Activated T-helper 2 cell treated with anti-CD3 and anti-CD28 coated beads, Interferon-gamma antibody, Interleukin-2, Interleukin-4, amounts not matched to agents 10 μg/mL and 5 μg/mL and 100 μg/mL, durations not matched to agents 14 hours and 24 hours and 36 hours (primary cell): ENCODE measurements around the gene BHLHA9. TPM values are rescaled to one million over a fixed set of nuclear protein-coding genes. Genes with fewer than 3 reads are reported as not detected.
A peak's percentile ranks its signal among the peaks of the same experiment; 100 is the strongest.

Experiments used
- DNase-seq: peaks from one replicate; pipeline ENCODE4 v3.0.0; 2021; ENCODE audit warnings: low spot score
- H3K27ac Mint-ChIP-seq: one replicate; pipeline ENCODE4 v1.8.0; 2021; ENCODE audit warnings: mixed read lengths
- H3K27me3 Mint-ChIP-seq: one replicate; pipeline ENCODE4 v1.8.0; 2021; ENCODE audit warnings: low read depth, mixed read lengths
- H3K36me3 Mint-ChIP-seq: one replicate; pipeline ENCODE4 v1.8.0; 2021; ENCODE audit warnings: low read depth, mixed read lengths
- H3K4me1 Mint-ChIP-seq: one replicate; pipeline ENCODE4 v1.8.0; 2021; ENCODE audit warnings: low read depth, mixed read lengths
- H3K4me3 Mint-ChIP-seq: one replicate; pipeline ENCODE4 v1.8.0; 2021; ENCODE audit warnings: low read depth, mild to moderate bottlenecking, moderate library complexity, mixed read lengths
- H3K9me3 Mint-ChIP-seq: one replicate; pipeline ENCODE4 v1.8.0; 2021; ENCODE audit warnings: mixed read lengths
- intact Hi-C: fragments of 100-400 bp; cut with micrococcal nuclease; formaldehyde crosslinking; loops from one replicate; pipeline ENCODE4 v1.15.1; 2023
- total RNA-seq: library from RNA; stranded (reverse); gene quantifications from 2 replicates; pipeline ENCODE4 v1.2.3, GENCODE V29; 2022

The BHLHA9 gene
- total RNA-seq: not detected in 2 replicates

DNA sequence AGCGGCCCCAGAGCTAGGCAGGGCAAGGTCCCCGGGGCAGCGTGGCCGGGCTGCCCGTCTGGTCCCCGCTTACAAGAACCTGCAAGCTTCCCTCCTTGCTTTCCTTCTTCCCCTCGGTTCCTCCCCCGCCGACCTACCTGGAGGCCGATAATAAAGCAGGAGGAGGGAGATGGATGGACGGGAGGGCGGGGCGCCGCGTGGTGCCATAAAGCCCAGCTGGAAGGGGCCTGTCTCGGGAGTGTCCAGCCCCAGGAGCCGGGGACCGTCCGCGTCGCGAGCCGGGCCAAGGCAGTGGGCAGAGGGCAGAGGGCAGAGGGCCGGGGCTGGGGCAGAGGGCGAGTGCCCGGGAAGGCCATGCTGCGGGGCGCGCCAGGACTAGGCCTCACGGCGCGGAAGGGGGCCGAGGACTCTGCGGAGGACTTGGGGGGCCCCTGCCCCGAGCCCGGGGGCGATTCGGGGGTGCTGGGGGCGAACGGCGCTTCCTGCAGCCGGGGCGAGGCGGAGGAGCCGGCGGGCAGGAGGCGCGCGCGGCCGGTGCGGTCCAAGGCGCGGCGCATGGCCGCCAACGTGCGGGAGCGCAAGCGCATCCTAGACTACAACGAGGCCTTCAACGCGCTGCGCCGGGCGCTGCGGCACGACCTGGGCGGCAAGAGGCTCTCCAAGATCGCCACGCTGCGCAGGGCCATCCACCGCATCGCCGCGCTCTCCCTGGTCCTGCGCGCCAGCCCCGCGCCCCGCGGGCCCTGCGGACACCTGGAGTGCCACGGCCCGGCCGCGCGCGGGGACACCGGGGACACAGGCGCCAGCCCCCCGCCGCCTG is at the start of gene BHLHA9:
BHLHA9 (plus strand) TSS at position 235 of the 820 bp plus-strand sequence; CDS start at position 355, 120 bp downstream.
- intact Hi-C loops: loop anchor here (10.0 kb wide), 2 partner anchors 244 to 354 kb away; partner anchors contain the start of genes INPP5K and SLC43A2
- H3K9me3 Mint-ChIP-seq: no peaks in the 10 kb centered on the region
- peak within 1 kb of the TSS; percentile 88 for H3K4me3 Mint-ChIP-seq
- DNase-seq: no peak
- peaks cover 14% of the 10 kb centered on the region for H3K4me1 Mint-ChIP-seq
- H3K36me3 Mint-ChIP-seq: no peaks in the 10 kb centered on the region
- H3K27me3 Mint-ChIP-seq: peaks cover 39% of the 10 kb centered on the region
- no peak within 1 kb of the TSS for H3K27ac Mint-ChIP-seq

DNA sequence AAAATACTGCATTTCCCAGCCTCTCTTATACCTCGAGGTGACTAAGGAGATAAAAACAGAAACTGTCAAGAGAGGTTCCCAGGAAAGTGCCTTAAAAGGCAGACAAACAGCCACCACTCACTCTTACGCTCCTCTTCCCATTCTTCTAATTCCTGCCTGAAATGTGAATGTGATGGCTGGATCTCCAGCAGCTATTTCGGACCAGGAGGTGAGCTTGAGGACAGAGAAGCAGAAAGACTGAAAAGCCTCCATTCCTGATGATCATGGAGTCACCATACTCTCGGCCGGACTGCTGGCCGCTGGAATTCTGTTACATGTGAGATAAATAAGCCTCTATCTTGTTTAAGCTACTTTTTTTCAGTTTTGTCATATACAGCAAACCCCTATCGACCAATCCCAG is 49.0 kb upstream of the BHLHA9 start:
- no peak overlapping the region for H3K4me3 Mint-ChIP-seq
- H3K27ac Mint-ChIP-seq: no peak overlapping the region
- no peak for DNase-seq
- H3K27me3 Mint-ChIP-seq: peaks cover 9% of the 10 kb centered on the region
- no peaks in the 10 kb centered on the region for H3K4me1 Mint-ChIP-seq
- intact Hi-C loops: no loop called here
- no peaks in the 10 kb centered on the region for H3K36me3 Mint-ChIP-seq
- H3K9me3 Mint-ChIP-seq: no peaks in the 10 kb centered on the region

- Mint-ChIP-seq H3K27me3 (peaks cover 18% of the 10 kb centered on the region), H3K9me3 (no peaks in the 10 kb centered on the region), H3K36me3 (no peaks in the 10 kb centered on the region), H3K27ac (no peak overlapping the region), H3K4me1 (no peaks in the 10 kb centered on the region), H3K4me3 (no peak overlapping the region)
- intact Hi-C loops: no loop called here
- DNase-seq: no peak
Measured at GRCh38 chr17:1222321-1222720, 47.9 kb upstream of the BHLHA9 start.

DNA sequence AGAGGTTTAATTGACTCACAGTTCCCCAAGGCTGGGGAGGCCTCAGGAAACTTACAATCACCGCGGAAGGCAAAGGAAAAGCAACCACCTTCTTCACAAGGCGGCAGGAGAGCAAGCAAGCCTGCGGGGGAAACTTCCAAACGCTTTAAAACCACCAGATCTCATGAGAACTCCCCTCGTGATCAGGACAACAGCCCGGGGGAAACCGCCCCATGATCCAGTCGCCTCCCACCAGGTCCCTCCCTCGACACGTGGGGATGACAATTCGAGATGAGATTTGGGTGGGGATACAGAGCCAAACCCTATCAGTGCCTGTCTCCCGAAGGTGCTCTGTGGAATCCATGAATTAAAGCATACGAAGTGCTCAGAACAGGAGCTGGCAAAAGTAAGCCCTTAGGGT is 46.6 kb upstream of the BHLHA9 start:
- no peaks in the 10 kb centered on the region for H3K9me3 Mint-ChIP-seq
- no peak for DNase-seq
- no peak overlapping the region for H3K27ac Mint-ChIP-seq
- H3K36me3 Mint-ChIP-seq: no peaks in the 10 kb centered on the region
- H3K4me3 Mint-ChIP-seq: no peak overlapping the region
- H3K27me3 Mint-ChIP-seq: peaks cover 28% of the 10 kb centered on the region
- intact Hi-C loops: no loop called here
- H3K4me1 Mint-ChIP-seq: peaks cover 6% of the 10 kb centered on the region

DNA sequence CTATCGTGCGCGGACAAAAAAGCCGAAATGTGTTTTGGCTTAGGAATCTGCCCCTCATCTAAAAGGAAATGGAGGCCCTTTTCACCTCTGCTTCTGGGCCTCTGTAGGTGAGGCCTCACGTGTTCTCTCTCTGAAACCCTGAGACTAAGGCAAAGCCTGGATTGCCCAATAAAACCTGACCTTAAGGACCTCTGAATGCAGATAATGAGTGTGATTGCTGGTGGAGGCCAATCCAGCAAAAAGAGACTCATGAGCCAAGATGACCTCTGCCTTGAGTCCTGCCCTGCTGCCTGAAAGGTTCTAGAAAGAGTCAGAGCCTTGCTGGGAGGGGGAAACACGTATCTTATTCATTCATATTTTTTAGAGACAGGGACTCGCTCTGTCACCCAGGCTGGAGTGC is 45.9 kb upstream of the BHLHA9 start:
- Mint-ChIP-seq H3K9me3 (no peaks in the 10 kb centered on the region), H3K27ac (no peak overlapping the region), H3K4me3 (no peak overlapping the region), H3K27me3 (peaks cover 28% of the 10 kb centered on the region), H3K36me3 (no peaks in the 10 kb centered on the region), H3K4me1 (peaks cover 6% of the 10 kb centered on the region)
- intact Hi-C loops: no loop called here
- DNase-seq: no peak

DNA sequence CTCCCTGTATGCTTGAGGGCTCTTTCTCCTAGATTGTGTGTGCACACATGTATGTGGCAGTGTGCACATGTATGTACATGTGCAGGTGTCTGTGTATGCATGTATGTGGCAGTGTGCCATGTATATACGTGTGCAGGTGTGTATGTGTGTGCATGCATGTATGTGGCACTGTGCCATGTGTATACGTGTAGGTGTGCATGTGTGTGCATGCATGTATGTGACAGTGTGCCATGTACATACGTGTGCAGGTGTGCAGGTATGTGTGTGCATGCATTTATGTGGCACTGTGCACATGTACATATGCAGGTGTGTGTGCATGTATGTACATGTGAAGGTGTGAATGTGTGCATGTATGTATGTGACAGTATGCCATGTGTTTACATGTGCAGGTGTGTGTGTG is 43.9 kb upstream of the BHLHA9 start:
- Mint-ChIP-seq H3K36me3 (peaks cover 3% of the 10 kb centered on the region), H3K9me3 (no peaks in the 10 kb centered on the region), H3K27ac (no peak overlapping the region), H3K4me3 (no peak overlapping the region), H3K4me1 (peaks cover 11% of the 10 kb centered on the region), H3K27me3 (peaks cover 34% of the 10 kb centered on the region)
- intact Hi-C loops: no loop called here
- no peak for DNase-seq

GRCh38 chr17:1227365-1227764 is 42.9 kb upstream of the BHLHA9 start:
- Mint-ChIP-seq H3K4me3 (peak overlapping the region; percentile 24), H3K4me1 (peaks cover 15% of the 10 kb centered on the region), H3K36me3 (peaks cover 3% of the 10 kb centered on the region), H3K27me3 (peaks cover 44% of the 10 kb centered on the region), H3K27ac (no peak overlapping the region), H3K9me3 (no peaks in the 10 kb centered on the region)
- DNase-seq: no peak
- intact Hi-C loops: no loop called here

DNA sequence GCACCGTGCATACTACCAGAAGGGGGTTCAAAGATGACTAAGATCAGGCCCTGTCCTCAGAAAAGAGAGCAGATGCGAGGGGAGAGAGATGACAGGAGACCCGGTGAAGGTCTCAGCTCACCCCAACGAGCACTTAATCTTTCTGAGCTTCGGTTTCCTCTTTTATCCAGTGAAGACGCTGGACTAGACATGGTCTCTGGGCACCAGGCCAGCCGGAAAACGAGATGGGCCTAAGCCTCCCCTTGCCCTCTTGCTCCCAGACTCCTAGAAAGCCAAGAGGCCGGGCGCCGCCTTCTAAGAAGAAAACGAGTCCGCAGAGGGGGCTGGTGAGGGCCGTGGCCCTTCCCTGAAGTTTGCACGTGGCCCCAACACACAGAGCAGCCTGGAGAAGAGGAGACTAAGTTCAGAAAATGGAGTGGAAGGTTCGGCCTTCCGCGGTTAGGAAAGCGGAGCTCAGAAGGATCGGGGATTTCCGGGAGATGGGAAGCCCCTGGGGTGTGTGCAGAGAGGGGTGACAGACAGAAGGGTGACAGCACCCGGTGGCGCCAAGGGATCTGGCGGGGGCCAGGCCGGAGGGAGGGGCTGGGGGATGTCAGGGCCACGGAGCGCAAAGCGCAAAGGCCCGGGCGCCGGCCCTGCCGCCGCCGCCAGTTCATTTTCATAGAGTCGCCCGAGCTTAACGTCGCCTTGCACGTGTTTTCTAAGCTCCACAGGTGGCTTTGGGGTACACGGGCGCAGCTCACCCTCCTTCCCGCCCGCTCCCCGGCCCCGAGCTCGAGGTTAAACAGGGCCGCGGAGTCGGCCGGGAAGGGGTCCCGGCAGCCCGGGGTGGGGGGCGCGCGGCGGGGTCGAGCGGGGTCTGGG is 42.1 kb upstream of the BHLHA9 start:
- DNase-seq: no peak
- Mint-ChIP-seq H3K27ac (no peak overlapping the region), H3K9me3 (no peaks in the 10 kb centered on the region), H3K4me3 (peak overlapping the region; percentile 79), H3K4me1 (peaks cover 15% of the 10 kb centered on the region), H3K36me3 (peaks cover 3% of the 10 kb centered on the region), H3K27me3 (peaks cover 51% of the 10 kb centered on the region)
- intact Hi-C loops: no loop called here

- intact Hi-C loops: no loop called here
- peaks cover 3% of the 10 kb centered on the region for H3K36me3 Mint-ChIP-seq
- H3K27me3 Mint-ChIP-seq: peaks cover 51% of the 10 kb centered on the region
- DNase-seq: no peak
- H3K27ac Mint-ChIP-seq: no peak overlapping the region
- no peaks in the 10 kb centered on the region for H3K9me3 Mint-ChIP-seq
- peaks cover 15% of the 10 kb centered on the region for H3K4me1 Mint-ChIP-seq
- no peak overlapping the region for H3K4me3 Mint-ChIP-seq
Measured at GRCh38 chr17:1228781-1229348, 41.4 kb upstream of the BHLHA9 start.

- peaks cover 15% of the 10 kb centered on the region for H3K4me1 Mint-ChIP-seq
- peak overlapping the region; percentile 56 for H3K4me3 Mint-ChIP-seq
- peaks cover 3% of the 10 kb centered on the region for H3K36me3 Mint-ChIP-seq
- intact Hi-C loops: no loop called here
- H3K27me3 Mint-ChIP-seq: peaks cover 54% of the 10 kb centered on the region
- H3K9me3 Mint-ChIP-seq: no peaks in the 10 kb centered on the region
- H3K27ac Mint-ChIP-seq: no peak overlapping the region
- peak; percentile 36 for DNase-seq
Measured at GRCh38 chr17:1229349-1229899, 40.8 kb upstream of the BHLHA9 start.

DNA sequence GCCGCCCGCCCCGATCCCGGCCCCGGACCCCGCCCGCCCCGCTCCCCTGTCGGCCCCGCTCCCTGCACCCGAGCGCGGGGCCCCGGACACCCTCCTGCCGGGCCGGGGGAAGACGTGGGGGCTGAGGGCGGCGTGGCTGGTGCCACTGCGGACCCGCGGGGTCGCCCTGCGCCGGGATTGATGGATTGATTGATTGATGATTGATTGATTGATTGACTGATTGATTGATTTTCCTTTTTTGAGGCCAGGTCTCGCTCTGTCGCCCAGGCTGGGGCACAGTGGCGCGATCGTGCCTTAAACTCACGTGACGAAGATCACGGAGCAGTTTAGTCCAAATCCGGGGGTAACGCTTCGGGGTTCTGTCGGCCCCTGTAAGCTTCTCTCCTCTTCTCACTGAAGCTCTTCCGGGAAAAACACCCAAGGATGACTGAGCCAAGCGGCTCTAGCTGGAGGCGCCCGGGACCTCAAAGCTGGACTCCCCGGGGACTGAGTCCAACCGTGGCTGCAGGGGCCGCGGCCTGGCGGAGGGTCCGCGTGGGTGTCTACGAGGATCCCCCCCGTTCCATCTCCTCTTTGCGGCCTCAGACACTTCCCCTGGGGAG is 40.2 kb upstream of the BHLHA9 start:
- intact Hi-C loops: no loop called here
- Mint-ChIP-seq H3K9me3 (no peaks in the 10 kb centered on the region), H3K27ac (peak overlapping the region; percentile 71), H3K4me1 (peaks cover 15% of the 10 kb centered on the region), H3K27me3 (peaks cover 54% of the 10 kb centered on the region), H3K36me3 (peaks cover 3% of the 10 kb centered on the region), H3K4me3 (peak overlapping the region; percentile 88)
- no peak for DNase-seq

- Mint-ChIP-seq H3K9me3 (no peaks in the 10 kb centered on the region), H3K36me3 (peaks cover 3% of the 10 kb centered on the region), H3K4me3 (peak overlapping the region; percentile 32), H3K27me3 (peaks cover 44% of the 10 kb centered on the region), H3K4me1 (peaks cover 15% of the 10 kb centered on the region), H3K27ac (no peak overlapping the region)
- intact Hi-C loops: no loop called here
- DNase-seq: no peak
Measured at GRCh38 chr17:1231456-1231855, 38.8 kb upstream of the BHLHA9 start.
